Endothelial cell of umbilical vein (primary cell): ENCODE measurements around the gene MTCH2. TPM values are rescaled to one million over a fixed set of nuclear protein-coding genes. Genes with fewer than 3 reads are reported as not detected.

ENCODE experiments used
- BruUV-seq: library from RNA; stranded (reverse); fragments of 400-500 nt; replicated peaks from 2 replicates; lab custom pipeline; 2021; lab: Mats Ljungman, UMichigan
- CTCF ChIA-PET: fragments of 300-600, 350-600 bp; sonication (Branson Sonifier 250); formaldehyde crosslinking; loops from one replicate; lab custom pipeline; 2021; ENCODE audit warnings: antibody characterized with exemption, inconsistent platforms; lab: Charles Lee
- POLR2A ChIA-PET: fragments of 300-600, 350-600 bp; sonication (Branson Sonifier 250); formaldehyde crosslinking; loops from one replicate; lab custom pipeline; 2021; ENCODE audit warnings: antibody characterized with exemption, inconsistent platforms; lab: Charles Lee
- DNase-seq: peaks from one replicate; pipeline ENCODE4 v3.0.0-alpha.2; 2011; ENCODE audit warnings: low read depth, low spot score
- FAIRE-seq: peaks from 2 replicates; lab custom pipeline; 2011; peaks lifted over from hg19 to GRCh38; lab: Jason Lieb, UNC
- H2AFZ ChIP-seq: 2 replicates; pipeline ENCODE4 v1.6.0; 2012; ENCODE audit warnings: low read depth, low read length, control low read depth, inconsistent platforms
- H3K27ac ChIP-seq: 2 replicates; pipeline ENCODE4 v1.5.1; 2011; ENCODE audit warnings: low read depth, mild to moderate bottlenecking, control low read depth, low read length, moderate library complexity; ENCODE audit not compliant: insufficient read depth
- H3K27me3 ChIP-seq, 2 experiments: 2 replicates each; pipeline versions ENCODE4 v1.6.0 to v1.6.1; 2011; ENCODE audit warnings: low read length in 2 of 2, mixed read lengths in 1 of 2; ENCODE audit not compliant: control insufficient read depth in 2 of 2, insufficient read depth in 2 of 2
- H3K36me3 ChIP-seq, 2 experiments: 2 replicates in 1 of 2; 3 replicates in 1 of 2; pipeline ENCODE4 v1.5.1; 2011; ENCODE audit warnings: low read length in 2 of 2, mild to moderate bottlenecking in 1 of 2, moderate library complexity in 1 of 2; ENCODE audit not compliant: control insufficient read depth in 2 of 2, insufficient read depth in 2 of 2; ENCODE audit errors: extremely low read depth in 1 of 2
- H3K4me1 ChIP-seq: 3 replicates; pipeline ENCODE4 v1.5.1; 2011; ENCODE audit warnings: mild to moderate bottlenecking, low read length; ENCODE audit not compliant: control insufficient read depth, insufficient read depth; ENCODE audit errors: extremely low read depth
- H3K4me2 ChIP-seq: 2 replicates; pipeline ENCODE4 v1.6.1; 2011; ENCODE audit warnings: low read length, control low read depth, mixed read lengths; ENCODE audit not compliant: insufficient read depth
- H3K4me3 ChIP-seq, 3 experiments: fragments of 200-600 bp in 1 of 3; sonication (generic), shearing (Covaris generic) in 1 of 3; replicated peaks in 1 of 3; 2 replicates each; pipeline ENCODE4 v1.5.1; 2011 to 2016; ENCODE audit warnings: control low read depth in 3 of 3, low read length in 3 of 3, mild to moderate bottlenecking in 2 of 3, inconsistent platforms in 1 of 3, low read depth in 1 of 3, moderate library complexity in 1 of 3; ENCODE audit not compliant: insufficient read depth in 1 of 3
- H3K79me2 ChIP-seq: 2 replicates; pipeline ENCODE4 v1.6.0; 2012; ENCODE audit warnings: low read length, inconsistent platforms; ENCODE audit not compliant: control insufficient read depth, insufficient read depth
- H3K9ac ChIP-seq: replicated peaks from 2 replicates; pipeline ENCODE3; 2011; ENCODE audit warnings: low read length, control low read depth; ENCODE audit not compliant: insufficient read depth; ENCODE audit errors: extremely low read depth
- H3K9me1 ChIP-seq: replicated peaks from 3 replicates; pipeline ENCODE4 v1.6.0; 2011; ENCODE audit warnings: mild to moderate bottlenecking, low read length; ENCODE audit not compliant: control insufficient read depth, insufficient read depth; ENCODE audit errors: extremely low read depth
- H3K9me3 ChIP-seq: replicated peaks from 2 replicates; pipeline ENCODE4 v1.5.1; 2012; ENCODE audit warnings: low read length, inconsistent platforms; ENCODE audit not compliant: control insufficient read depth, insufficient read depth
- H4K20me1 ChIP-seq: replicated peaks from 2 replicates; pipeline ENCODE3; 2011; ENCODE audit warnings: mild to moderate bottlenecking, low read length; ENCODE audit not compliant: control insufficient read depth, insufficient read depth; ENCODE audit errors: extremely low read depth
- EZH2 ChIP-seq: IDR thresholded peaks from 2 replicates; pipeline ENCODE4 v1.6.1; 2012; ENCODE audit warnings: borderline replicate concordance, low read depth, mild to moderate bottlenecking, moderate library complexity, low read length, inconsistent platforms; ENCODE audit not compliant: severe bottlenecking
- FOS ChIP-seq: IDR thresholded peaks from 2 replicates; pipeline ENCODE4 v1.6.1; 2011; ENCODE audit warnings: mild to moderate bottlenecking, low read length, moderate library complexity, borderline replicate concordance; ENCODE audit not compliant: insufficient read depth
- GATA2 ChIP-seq: IDR thresholded peaks from 2 replicates; pipeline ENCODE4 v1.7.0; 2011; ENCODE audit warnings: low read depth, mild to moderate bottlenecking, moderate library complexity, mixed read lengths, low read length; ENCODE audit not compliant: insufficient read length, insufficient read depth
- JUN ChIP-seq: IDR thresholded peaks from 2 replicates; pipeline ENCODE4 v1.6.1; 2011; ENCODE audit warnings: borderline replicate concordance, low read depth; ENCODE audit not compliant: insufficient read length, insufficient read depth
- MYC ChIP-seq: IDR thresholded peaks from one replicate; pipeline ENCODE4 v1.6.1; 2011; ENCODE audit warnings: mild to moderate bottlenecking, low read depth, low read length
- POLR2A ChIP-seq: IDR thresholded peaks from 2 replicates; pipeline ENCODE4 v1.6.1; 2012; ENCODE audit warnings: low read depth, mild to moderate bottlenecking, control low read depth, low read length
- POLR2AphosphoS5 ChIP-seq: IDR thresholded peaks from 2 replicates; pipeline ENCODE4 v1.6.1; 2012; ENCODE audit warnings: low read depth, mild to moderate bottlenecking, control low read depth, low read length, moderate library complexity; ENCODE audit not compliant: insufficient read depth
- dilution Hi-C: fragments of 300-500 bp; cut with MboI; formaldehyde crosslinking; loops from one replicate; pipeline ENCODE4 v1.15.0; 2019; ENCODE audit warnings: low sequenced_read_pairs; ENCODE audit not compliant: extremely low pct_ligation_motif_present
- intact Hi-C: fragments of 100-400 bp; cut with micrococcal nuclease; formaldehyde crosslinking; loops from one replicate; pipeline ENCODE4 v1.10.0; 2022
- polyA plus RNA-seq, 4 experiments: library from polyadenylated mRNA; depleted of rRNA in 3 of 4; stranded (reverse) in 3 of 4; unstranded in 1 of 4; fragments of >200 nt; gene quantifications; 2 replicates each; pipeline versions ENCODE4 v1.2.1 to v1.2.3, GENCODE V29; 2011 to 2012; ENCODE audit warnings: missing spikeins in 1 of 4
- total RNA-seq: library from RNA; stranded (reverse); gene quantifications from 2 replicates; pipeline ENCODE4 v1.2.3, GENCODE V29; 2021
- TF ChIP-seq, protein P1 (sequence below), 2 donors: IDR thresholded peaks; 1 replicate in 1 of 2; 2 replicates in 1 of 2; pipeline ENCODE4 v1.5.1; 2011; ENCODE audit warnings: low read length in 2 of 2, mild to moderate bottlenecking in 2 of 2, moderate library complexity in 2 of 2, control low read depth in 1 of 2, inconsistent platforms in 1 of 2, low read depth in 1 of 2; ENCODE audit not compliant: insufficient read depth in 1 of 2; ENCODE audit errors: extremely low read depth in 1 of 2
- TF ChIP-seq, protein P2 (sequence below): IDR thresholded peaks from 2 replicates; pipeline ENCODE4 v1.6.1; 2011; ENCODE audit not compliant: insufficient read depth, insufficient read length

Gene MTCH2
- total and polyA plus RNA-seq, 2 donors (not counting 3 experiments of a cell fraction or from before 2014, with no cell fraction given), result 138 to 144 TPM

DNA sequence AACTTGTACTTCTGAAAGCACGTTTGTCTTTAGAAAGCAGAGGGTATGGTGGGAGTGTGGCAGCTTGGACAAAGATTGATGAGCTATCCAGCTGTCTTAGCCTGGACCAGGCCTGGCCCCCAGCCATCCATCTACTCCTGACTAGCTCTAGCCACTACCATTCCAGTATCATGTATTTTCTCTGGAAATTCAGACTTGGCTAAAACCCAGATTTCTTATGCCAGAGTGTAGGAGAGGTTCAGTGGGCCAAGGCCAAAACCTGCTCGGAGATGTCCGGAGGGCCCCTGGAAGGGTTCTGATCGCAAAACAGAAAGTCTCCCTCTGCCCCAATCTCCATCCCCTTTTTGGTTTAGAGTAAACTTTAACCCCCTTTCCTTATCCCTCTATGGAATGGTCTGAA is 24.8 kb upstream of the MTCH2 start:
- ChIA-PET CTCF (no interaction called here), POLR2A (no interaction called here)
- no peak overlapping the region for H3K4me2 ChIP-seq
- DNase-seq (no peak), FAIRE-seq (no peak)
- dilution Hi-C loops (no loop called here), intact Hi-C loops (no loop called here)
- H3K36me3 ChIP-seq, result no peaks in the 10 kb centered on the region
- no peaks in the 10 kb centered on the region for H3K4me1 ChIP-seq
- BruUV-seq, result no TSS peak
- no peaks in the 10 kb centered on the region for H3K27me3 ChIP-seq
- no peak overlapping the region for H2AFZ ChIP-seq
- no peaks in the 10 kb centered on the region for H3K79me2 ChIP-seq
- H3K9ac ChIP-seq, result no peak overlapping the region
- H3K9me1 ChIP-seq, result no peaks in the 10 kb centered on the region
- TF ChIP-seq POLR2AphosphoS5, result no peak
- TF ChIP-seq POLR2A, result no peak
- TF ChIP-seq FOS, result no peak
- no peak for TF ChIP-seq MYC
- TF ChIP-seq EZH2, result no peak
- no peak for TF ChIP-seq JUN
- TF ChIP-seq, protein P1, sequence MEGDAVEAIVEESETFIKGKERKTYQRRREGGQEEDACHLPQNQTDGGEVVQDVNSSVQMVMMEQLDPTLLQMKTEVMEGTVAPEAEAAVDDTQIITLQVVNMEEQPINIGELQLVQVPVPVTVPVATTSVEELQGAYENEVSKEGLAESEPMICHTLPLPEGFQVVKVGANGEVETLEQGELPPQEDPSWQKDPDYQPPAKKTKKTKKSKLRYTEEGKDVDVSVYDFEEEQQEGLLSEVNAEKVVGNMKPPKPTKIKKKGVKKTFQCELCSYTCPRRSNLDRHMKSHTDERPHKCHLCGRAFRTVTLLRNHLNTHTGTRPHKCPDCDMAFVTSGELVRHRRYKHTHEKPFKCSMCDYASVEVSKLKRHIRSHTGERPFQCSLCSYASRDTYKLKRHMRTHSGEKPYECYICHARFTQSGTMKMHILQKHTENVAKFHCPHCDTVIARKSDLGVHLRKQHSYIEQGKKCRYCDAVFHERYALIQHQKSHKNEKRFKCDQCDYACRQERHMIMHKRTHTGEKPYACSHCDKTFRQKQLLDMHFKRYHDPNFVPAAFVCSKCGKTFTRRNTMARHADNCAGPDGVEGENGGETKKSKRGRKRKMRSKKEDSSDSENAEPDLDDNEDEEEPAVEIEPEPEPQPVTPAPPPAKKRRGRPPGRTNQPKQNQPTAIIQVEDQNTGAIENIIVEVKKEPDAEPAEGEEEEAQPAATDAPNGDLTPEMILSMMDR (IDR thresholded peaks at IDR 0.05; ENCODE audit: extremely low read depth in 1 of 2, insufficient read depth in 1 of 2, low read depth in 1 of 2, low read length in 2 of 2), result no peak
- TF ChIP-seq, protein P2, sequence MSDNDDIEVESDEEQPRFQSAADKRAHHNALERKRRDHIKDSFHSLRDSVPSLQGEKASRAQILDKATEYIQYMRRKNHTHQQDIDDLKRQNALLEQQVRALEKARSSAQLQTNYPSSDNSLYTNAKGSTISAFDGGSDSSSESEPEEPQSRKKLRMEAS, result no peak
- TF ChIP-seq GATA2, result no peak
- no peak overlapping the region for H3K27ac ChIP-seq
- H3K4me3 ChIP-seq, result no peak overlapping the region
- H4K20me1 ChIP-seq, result no peaks in the 10 kb centered on the region
- H3K9me3 ChIP-seq, result no peaks in the 10 kb centered on the region
